ENCODE results near the gene PLLP. TPM values are rescaled to one million over a fixed set of nuclear protein-coding genes. Genes with fewer than 3 reads are reported as not detected.

PLLP gene
- total RNA-seq, 4 donors from 2014 or later, result 3.6 to 10.7 (median 6.4) TPM

DNA sequence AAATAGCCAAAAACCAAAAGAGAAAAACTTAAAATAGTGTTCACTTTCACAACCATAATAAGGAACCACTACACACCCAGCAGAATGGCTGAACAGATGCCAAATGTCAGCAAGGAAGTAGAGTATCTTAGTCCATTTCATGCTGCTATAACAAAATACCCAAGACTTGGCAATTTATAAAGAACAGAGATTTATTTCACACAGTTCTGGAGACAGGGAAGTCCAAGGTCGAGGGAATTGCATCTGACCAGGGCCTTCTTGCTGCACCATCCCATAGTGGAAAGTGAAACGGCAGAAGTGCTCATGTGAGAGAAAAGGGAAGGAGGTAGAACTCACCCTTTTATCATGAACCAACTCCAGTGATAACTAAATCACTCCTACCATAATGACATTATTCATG lies 40.3 kb upstream of the PLLP start:
- Histone ChIP-seq H3K4me1 (no peaks in the 10 kb centered on the region), H3K4me3 (no peak overlapping the region), H3K27me3 (no peaks in the 10 kb centered on the region), H3K36me3 (no peaks in the 10 kb centered on the region), H3K27ac (replicated peaks in 1 of 4) (no peak overlapping the region), H3K9me3 (peaks cover 0 to 9% (median 1%) of the 10 kb centered on the region in 4 donors)
- intact Hi-C loops (cut with DNase I), result no loop called here
- 68% methylated on average over 2 of the region's 2 CpGs for WGBS
- TF ChIP-seq, protein P1, sequence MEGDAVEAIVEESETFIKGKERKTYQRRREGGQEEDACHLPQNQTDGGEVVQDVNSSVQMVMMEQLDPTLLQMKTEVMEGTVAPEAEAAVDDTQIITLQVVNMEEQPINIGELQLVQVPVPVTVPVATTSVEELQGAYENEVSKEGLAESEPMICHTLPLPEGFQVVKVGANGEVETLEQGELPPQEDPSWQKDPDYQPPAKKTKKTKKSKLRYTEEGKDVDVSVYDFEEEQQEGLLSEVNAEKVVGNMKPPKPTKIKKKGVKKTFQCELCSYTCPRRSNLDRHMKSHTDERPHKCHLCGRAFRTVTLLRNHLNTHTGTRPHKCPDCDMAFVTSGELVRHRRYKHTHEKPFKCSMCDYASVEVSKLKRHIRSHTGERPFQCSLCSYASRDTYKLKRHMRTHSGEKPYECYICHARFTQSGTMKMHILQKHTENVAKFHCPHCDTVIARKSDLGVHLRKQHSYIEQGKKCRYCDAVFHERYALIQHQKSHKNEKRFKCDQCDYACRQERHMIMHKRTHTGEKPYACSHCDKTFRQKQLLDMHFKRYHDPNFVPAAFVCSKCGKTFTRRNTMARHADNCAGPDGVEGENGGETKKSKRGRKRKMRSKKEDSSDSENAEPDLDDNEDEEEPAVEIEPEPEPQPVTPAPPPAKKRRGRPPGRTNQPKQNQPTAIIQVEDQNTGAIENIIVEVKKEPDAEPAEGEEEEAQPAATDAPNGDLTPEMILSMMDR (IDR thresholded peaks at IDR 0.05), result no peak
- TF ChIP-seq POLR2A (IDR thresholded peaks at IDR 0.05; ENCODE audit: low read depth) (no peak), POLR2AphosphoS5 (IDR thresholded peaks at IDR 0.05) (no peak), EP300 (IDR thresholded peaks at IDR 0.05) (no peak)
- peak; percentile 68 for DNase-seq (ENCODE audit: extremely low spot score)

- DNase-seq (ENCODE audit: extremely low spot score), result peak; percentile 12
- WGBS, result 70% methylated on average over 2 of the region's 2 CpGs
- Histone ChIP-seq H3K36me3 (no peaks in the 10 kb centered on the region), H3K4me3 (no peak overlapping the region), H3K27me3 (no peaks in the 10 kb centered on the region), H3K4me1 (peaks cover 26 to 39% (median 34%) of the 10 kb centered on the region in 4 donors), H3K9me3 (no peaks in the 10 kb centered on the region), H3K27ac (replicated peaks in 1 of 4) (no peak overlapping the region)
- intact Hi-C loops (cut with DNase I), result no loop called here
- TF ChIP-seq POLR2AphosphoS5 (IDR thresholded peaks at IDR 0.05), result no peak
- no peak for TF ChIP-seq POLR2A (IDR thresholded peaks at IDR 0.05; ENCODE audit: low read depth)
- TF ChIP-seq, protein P1 (IDR thresholded peaks at IDR 0.05), result no peak
- TF ChIP-seq EP300 (IDR thresholded peaks at IDR 0.05), result no peak
Observed at GRCh38 chr16:57319646-57320045, 35.2 kb upstream of the PLLP start.

DNA sequence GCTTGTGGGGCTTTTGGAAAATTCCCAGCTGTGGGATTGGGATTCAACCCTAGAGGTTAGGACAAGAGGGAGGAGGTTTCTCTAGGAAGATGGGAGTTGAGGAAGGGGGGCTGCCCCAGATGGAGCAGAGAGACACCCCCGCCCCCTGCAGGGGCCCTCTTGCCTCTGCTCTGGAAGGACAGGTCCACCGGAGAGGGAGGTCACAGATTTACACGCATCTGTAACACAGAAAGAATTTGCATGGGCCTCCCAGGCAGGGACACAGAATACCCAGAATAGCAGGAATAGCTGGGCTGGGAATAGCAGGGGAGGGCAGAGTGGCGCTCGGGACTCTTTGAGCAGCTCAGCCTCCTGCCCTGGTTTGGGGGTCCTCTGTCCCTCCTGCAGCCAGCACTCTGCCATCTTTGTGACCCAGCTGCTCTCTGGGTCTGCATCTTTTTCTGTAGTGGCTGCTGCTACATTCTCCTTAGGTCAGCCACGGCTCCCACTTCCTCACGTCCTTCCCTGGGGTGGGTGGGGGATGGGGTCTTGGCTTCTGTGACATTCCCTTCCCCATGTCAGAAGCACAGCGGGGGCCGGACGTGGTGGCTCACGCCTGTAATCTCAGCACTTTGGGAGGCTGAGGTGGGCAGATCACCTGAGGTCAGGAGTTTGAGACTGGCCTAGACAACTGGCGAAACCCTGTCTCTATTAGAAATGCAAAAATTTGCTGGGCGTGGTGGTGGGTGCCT lies 33.9 kb upstream of the PLLP start:
- H3K27ac ChIP-seq (replicated peaks in 1 of 4), result no peak overlapping the region
- H3K4me3 ChIP-seq, result no peak overlapping the region
- DNase-seq (ENCODE audit: extremely low spot score), result peak; percentile 50
- 81% methylated on average over 13 of the region's 13 CpGs for WGBS
- H3K27me3 ChIP-seq, result no peaks in the 10 kb centered on the region
- H3K4me1 ChIP-seq, result peaks cover 26 to 48% (median 41%) of the 10 kb centered on the region in 4 donors
- TF ChIP-seq POLR2AphosphoS5 (IDR thresholded peaks at IDR 0.05) (no peak), POLR2A (IDR thresholded peaks at IDR 0.05; ENCODE audit: low read depth) (no peak), EP300 (IDR thresholded peaks at IDR 0.05) (no peak)
- TF ChIP-seq, protein P1 (IDR thresholded peaks at IDR 0.05), result no peak
- no peaks in the 10 kb centered on the region for H3K9me3 ChIP-seq
- no peaks in the 10 kb centered on the region for H3K36me3 ChIP-seq
- intact Hi-C loops (cut with DNase I), result no loop called here

GRCh38 chr16:57316390-57317017 lies 32.0 kb upstream of the PLLP start:
- no peaks in the 10 kb centered on the region for H3K27me3 ChIP-seq
- peak overlapping the region; percentile 63 to 75 (median 70) for H3K27ac ChIP-seq (replicated peaks in 1 of 4)
- H3K4me3 ChIP-seq, result no peak overlapping the region
- DNase-seq (ENCODE audit: extremely low spot score), result peak; percentile 86
- TF ChIP-seq, protein P1 (IDR thresholded peaks at IDR 0.05), result no peak
- TF ChIP-seq POLR2AphosphoS5 (IDR thresholded peaks at IDR 0.05), result peak; percentile 80 to 83
- no peaks in the 10 kb centered on the region for H3K36me3 ChIP-seq
- intact Hi-C loops (cut with DNase I), result no loop called here
- peaks cover 26 to 48% (median 41%) of the 10 kb centered on the region in 4 donors for H3K4me1 ChIP-seq
- no peaks in the 10 kb centered on the region for H3K9me3 ChIP-seq
- WGBS, result 58% methylated on average over 3 of the region's 3 CpGs

All from esophagus muscularis mucosa (tissue), 4 donors.